ENCODE data around the gene METAP2. TPM values are rescaled to one million over a fixed set of nuclear protein-coding genes. Genes with fewer than 3 reads are reported as not detected.

Gene METAP2
- total and polyA plus RNA-seq, 2 of the 8 experiments (the other 6 are each of a cell fraction or from before 2014, with no cell fraction given), result 41.3 to 114 TPM

GRCh38 chr12:95511977-95512376, 38.0 kb downstream of the METAP2 start (continued):
- TF ChIP-seq CHD7 (IDR thresholded peaks at IDR 0.05; ENCODE audit: insufficient replicate concordance, low read length) (no peak), SP4 (IDR thresholded peaks at IDR 0.05; ENCODE audit: low read length) (no peak), EGR1 (IDR thresholded peaks at IDR 0.05; ENCODE audit: borderline replicate concordance, low read depth, low read length) (no peak), RFX5 (IDR thresholded peaks at IDR 0.05; ENCODE audit: borderline replicate concordance, low read depth, low read length) (no peak), JUND (IDR thresholded peaks at IDR 0.05; ENCODE audit: low read length) (no peak), POLR2AphosphoS5 (IDR thresholded peaks at IDR 0.05; ENCODE audit: low read depth, low read length) (no peak), BACH1 (IDR thresholded peaks at IDR 0.05; ENCODE audit: low read length) (no peak), USF2 (IDR thresholded peaks at IDR 0.05; ENCODE audit: low read length) (no peak), TBP (IDR thresholded peaks at IDR 0.05; ENCODE audit: low read depth, low read length) (no peak), CREB1 (IDR thresholded peaks at IDR 0.05) (no peak), BCL11A (IDR thresholded peaks at IDR 0.05; ENCODE audit: low read depth in 2 of 2, low read length in 2 of 2) (no peak), KDM4A (IDR thresholded peaks at IDR 0.05; ENCODE audit: low read depth, low read length, severe bottlenecking) (no peak), SIX5 (IDR thresholded peaks at IDR 0.05; ENCODE audit: low read depth, low read length) (no peak)

Data from H1 (cell line).